ENCODE measurements around the gene S100A13.
A peak's percentile ranks its signal among the peaks of the same experiment; 100 is the strongest.

S100A13 gene

DNA sequence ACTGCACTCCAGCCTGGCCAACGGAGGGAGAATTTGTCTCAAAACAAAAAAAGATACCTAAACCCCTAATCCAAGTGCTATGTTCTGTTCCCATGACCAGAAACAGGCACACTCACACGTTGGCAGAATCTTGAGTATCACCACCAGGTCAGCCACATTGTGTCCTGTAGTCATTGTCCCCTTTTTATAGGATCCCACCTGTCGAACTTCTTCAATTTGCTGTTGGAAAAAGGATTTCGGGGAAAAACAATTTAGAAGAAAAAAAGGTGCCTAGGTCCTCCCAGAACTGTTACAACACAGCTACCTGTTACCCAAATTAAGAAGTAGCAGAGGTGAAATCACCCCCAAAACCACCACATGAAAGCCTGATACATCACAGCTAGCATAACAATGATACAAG is 40.1 kb upstream of the S100A13 start:
- DNase-seq (ENCODE audit: low read depth): no peak
- TF ChIP-seq, protein P1, sequence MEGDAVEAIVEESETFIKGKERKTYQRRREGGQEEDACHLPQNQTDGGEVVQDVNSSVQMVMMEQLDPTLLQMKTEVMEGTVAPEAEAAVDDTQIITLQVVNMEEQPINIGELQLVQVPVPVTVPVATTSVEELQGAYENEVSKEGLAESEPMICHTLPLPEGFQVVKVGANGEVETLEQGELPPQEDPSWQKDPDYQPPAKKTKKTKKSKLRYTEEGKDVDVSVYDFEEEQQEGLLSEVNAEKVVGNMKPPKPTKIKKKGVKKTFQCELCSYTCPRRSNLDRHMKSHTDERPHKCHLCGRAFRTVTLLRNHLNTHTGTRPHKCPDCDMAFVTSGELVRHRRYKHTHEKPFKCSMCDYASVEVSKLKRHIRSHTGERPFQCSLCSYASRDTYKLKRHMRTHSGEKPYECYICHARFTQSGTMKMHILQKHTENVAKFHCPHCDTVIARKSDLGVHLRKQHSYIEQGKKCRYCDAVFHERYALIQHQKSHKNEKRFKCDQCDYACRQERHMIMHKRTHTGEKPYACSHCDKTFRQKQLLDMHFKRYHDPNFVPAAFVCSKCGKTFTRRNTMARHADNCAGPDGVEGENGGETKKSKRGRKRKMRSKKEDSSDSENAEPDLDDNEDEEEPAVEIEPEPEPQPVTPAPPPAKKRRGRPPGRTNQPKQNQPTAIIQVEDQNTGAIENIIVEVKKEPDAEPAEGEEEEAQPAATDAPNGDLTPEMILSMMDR (IDR thresholded peaks at IDR 0.05; ENCODE audit: insufficient read depth, low read depth, low read length, missing control alignments): no peak
- H3K4me3 ChIP-seq (ENCODE audit: low read depth, low read length): no peak overlapping the region

DNA sequence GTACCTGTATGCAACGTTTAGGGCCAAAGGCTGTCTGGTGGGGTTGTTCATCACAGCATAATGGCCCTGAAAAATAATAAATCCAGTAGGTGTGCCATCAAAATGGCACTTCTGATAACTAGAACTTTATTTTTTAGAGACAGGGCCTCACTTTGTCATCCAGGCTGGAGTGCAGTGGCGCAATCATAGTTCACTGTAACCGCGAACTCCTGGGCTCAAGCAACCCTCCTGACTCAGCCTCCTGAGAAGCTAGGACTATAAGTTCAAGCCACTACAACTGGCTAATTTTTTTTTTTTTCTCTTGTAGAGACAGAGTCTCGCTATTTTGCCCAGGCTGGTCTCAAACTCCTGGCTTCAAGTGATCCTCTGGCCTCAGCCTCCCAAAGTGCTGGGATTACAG is 35.9 kb upstream of the S100A13 start:
- no peak for DNase-seq (ENCODE audit: low read depth)
- TF ChIP-seq, protein P1 (IDR thresholded peaks at IDR 0.05; ENCODE audit: insufficient read depth, low read depth, low read length, missing control alignments): no peak
- no peak overlapping the region for H3K4me3 ChIP-seq (ENCODE audit: low read depth, low read length)

DNA sequence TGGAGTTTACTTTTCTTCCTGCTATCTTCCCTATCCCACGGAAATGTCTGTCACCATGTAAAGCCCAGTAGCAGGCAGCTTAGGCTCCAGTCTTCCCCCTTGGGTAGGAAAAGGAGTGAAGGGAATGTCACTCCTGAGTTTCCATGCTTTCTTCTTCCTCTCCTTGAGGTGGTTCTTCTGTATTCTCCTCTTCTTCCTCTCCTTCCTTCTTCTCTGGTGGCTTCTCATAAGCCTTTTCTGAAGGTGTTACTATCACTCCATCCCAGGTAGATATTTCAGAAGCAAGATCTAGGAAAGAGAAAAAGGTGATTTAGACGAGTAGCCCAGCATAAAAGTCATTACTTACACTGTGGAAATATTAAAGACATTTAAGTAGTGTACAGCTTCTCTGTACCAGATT is 35.0 kb upstream of the S100A13 start:
- no peak for DNase-seq (ENCODE audit: low read depth)
- TF ChIP-seq, protein P1 (IDR thresholded peaks at IDR 0.05; ENCODE audit: insufficient read depth, low read depth, low read length, missing control alignments): no peak

DNA sequence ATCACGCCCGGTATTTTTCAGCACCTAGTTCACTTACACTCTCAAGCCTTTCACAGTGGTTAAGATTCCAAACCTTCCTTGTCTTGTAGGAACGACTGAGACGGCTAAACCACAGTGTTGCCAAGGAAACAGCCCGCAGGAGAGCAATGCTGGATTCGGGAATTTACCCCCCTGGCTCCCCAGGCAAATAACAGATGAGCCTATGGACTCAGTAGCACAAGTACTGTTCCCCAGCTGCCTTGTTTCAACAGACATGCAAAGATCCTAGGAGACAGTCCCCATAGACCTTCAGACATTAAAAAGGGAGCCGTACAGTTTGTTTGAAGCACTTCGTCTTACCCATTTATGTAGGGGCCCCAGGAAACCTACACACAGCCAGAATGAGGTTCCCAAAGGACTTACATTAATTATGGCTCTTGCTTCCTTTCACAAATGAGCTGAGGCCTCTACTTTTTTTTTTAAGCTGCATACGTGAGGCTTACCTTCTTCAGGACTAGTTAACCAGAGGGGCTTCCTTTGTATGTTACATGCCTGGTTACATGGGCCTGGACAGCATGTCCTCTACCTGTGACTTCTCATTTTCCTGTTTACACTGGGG is 33.9 kb upstream of the S100A13 start:
- TF ChIP-seq, protein P1 (IDR thresholded peaks at IDR 0.05; ENCODE audit: insufficient read depth, low read depth, low read length, missing control alignments): no peak
- peak; percentile 18 for DNase-seq (ENCODE audit: low read depth)
- no peak overlapping the region for H3K4me3 ChIP-seq (ENCODE audit: low read depth, low read length)

More for the DNA sequence above, 35.0 kb upstream of the S100A13 start:
- no peak overlapping the region for H3K4me3 ChIP-seq (ENCODE audit: low read depth, low read length)

DNA sequence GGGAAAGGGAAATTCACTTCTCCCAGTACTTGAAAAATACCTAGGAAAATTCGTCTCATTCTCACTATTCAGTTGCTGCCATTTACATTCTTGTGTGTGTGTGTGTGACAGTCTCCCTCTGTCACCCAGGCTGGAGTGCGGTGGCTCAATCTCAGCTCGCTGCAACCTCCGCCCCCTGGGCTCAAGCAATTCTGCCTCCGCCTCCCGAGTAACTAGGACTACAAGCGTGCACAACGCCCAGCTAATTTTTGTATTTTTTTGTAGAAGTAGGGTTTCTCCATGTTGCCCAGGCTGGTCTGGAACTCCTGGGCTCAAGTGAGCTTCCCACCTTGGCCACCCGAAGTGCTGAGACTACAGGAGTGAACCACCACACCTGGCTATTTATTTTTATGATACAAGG is 32.4 kb upstream of the S100A13 start:
- H3K4me3 ChIP-seq (ENCODE audit: low read depth, low read length): peak overlapping the region; percentile 76
- no peak for DNase-seq (ENCODE audit: low read depth)
- TF ChIP-seq, protein P1 (IDR thresholded peaks at IDR 0.05; ENCODE audit: insufficient read depth, low read depth, low read length, missing control alignments): no peak

DNA sequence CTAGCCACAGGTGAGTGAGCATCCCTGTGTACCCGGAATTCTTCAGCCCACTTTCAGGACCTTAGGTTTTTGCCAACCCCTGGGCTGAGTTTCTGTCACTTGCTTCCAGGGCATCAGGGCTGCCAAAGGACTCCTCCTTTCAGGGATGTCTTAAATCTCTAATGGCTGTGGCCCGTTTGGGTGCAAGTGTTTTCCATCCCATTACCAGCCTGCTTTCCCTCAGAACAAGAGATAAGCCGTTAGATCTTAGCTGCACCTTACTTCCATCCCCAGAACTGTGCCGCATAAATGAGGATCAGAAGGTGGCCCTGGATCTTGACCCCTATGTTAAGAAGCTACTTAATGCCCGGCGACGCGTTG is 31.9 kb upstream of the S100A13 start:
- TF ChIP-seq, protein P1 (IDR thresholded peaks at IDR 0.05; ENCODE audit: insufficient read depth, low read depth, low read length, missing control alignments): no peak
- DNase-seq (ENCODE audit: low read depth): no peak
- H3K4me3 ChIP-seq (ENCODE audit: low read depth, low read length): peak overlapping the region; percentile 76

Measured in GM12865 (cell line).